ENCODE data around the gene TUBB2A.
"Not testable (repeated sequence)": the region's sequence is repeated elsewhere in the genome, so short reads cannot be mapped to it uniquely, and the experiment has no call there.

Gene TUBB2A

GRCh38 chr6:3157131-3157933, at the start of gene TUBB2A:
Gene TUBB2A (minus strand): TSS chr6:3157544. CDS start chr6:3157463, 81 bp downstream.
- DNase-seq: peak; percentile 35 to 83

- DNase-seq: no peak
These were observed 49.1 kb upstream of the TUBB2A start for GRCh38 chr6:3206339-3207015.

GRCh38 chr6:3205913-3206312, 48.6 kb upstream of the TUBB2A start:
- DNase-seq: no peak

DNA sequence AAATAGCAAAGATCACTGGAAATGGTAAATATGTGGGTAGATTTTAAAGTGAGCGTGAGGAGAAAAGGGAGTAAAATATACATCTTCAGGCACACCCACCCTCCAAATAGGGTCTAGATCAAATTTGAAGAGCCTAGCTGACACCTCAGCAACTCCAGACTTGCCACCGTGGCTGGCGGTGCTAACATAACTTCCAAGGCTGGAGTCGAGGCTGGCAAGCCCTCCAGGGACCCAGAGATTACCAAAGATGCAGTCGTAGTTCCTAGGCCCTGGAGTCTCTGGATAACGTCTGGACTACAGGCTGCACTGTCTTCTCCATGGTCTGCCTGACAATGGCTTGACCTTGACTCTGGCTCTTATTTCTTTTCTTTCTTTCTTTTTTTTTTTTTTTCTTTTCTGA, 47.6 kb upstream of the TUBB2A start:
- no peak for DNase-seq

GRCh38 chr6:3202999-3203696, 45.8 kb upstream of the TUBB2A start:
- no peak for DNase-seq

- no peak for DNase-seq
These were observed 44.0 kb upstream of the TUBB2A start for GRCh38 chr6:3201388-3201787.

- no peak for DNase-seq
These were observed 43.3 kb upstream of the TUBB2A start for GRCh38 chr6:3200682-3201081.

GRCh38 chr6:3199382-3199781, 42.0 kb upstream of the TUBB2A start:
- no peak for DNase-seq

GRCh38 chr6:3197734-3198133, 40.4 kb upstream of the TUBB2A start:
- DNase-seq: not testable (repeated sequence)

- DNase-seq: no peak
These were observed 39.4 kb upstream of the TUBB2A start for GRCh38 chr6:3196770-3197169.

DNA sequence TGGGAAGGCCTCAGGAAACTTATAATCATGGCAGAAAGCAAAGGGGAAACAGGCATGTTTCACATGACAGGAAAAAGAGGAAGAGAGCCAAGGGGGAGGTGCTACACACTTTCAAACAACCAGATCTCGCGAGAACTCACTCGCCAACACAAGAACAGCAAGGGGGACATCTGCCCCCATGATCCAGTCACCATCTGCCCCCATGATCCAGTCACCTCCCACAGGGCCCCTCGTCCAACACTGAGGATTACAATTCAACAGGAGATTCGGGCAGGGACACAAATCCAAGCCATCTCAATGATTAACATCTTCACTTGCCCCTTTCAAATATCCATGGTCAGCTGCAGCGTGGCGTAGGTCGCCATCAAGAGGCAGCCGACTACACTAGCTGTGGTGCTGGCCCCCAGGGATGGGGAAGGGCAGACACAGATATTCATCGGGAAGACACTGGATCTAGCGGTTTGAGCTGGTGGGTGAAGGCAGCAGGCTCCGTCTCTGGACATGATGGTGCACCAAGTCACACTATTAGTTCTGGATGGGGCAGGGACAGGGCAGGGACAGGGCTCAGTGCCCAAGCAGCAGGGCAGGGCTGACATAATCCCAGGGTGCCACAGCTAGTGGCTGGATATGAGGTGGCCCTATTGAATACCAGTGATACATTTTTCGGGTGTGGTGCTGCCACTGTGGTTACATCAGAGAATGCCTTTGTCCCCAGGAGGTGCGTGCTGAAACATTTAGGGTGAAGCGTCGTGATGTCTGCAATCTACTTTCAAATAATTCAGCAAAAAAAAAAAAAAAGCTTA, 38.6 kb upstream of the TUBB2A start:
- DNase-seq: no peak

- DNase-seq: no peak
These were observed 38.0 kb upstream of the TUBB2A start for GRCh38 chr6:3195420-3195694.

GRCh38 chr6:3194535-3195419, 37.4 kb upstream of the TUBB2A start:
- peak in 1 of 2 experiments; percentile 8 for DNase-seq

- no peak for DNase-seq
These were observed 35.9 kb upstream of the TUBB2A start for GRCh38 chr6:3193102-3193849.

GRCh38 chr6:3190779-3191178, 33.4 kb upstream of the TUBB2A start:
- DNase-seq: no peak

DNA sequence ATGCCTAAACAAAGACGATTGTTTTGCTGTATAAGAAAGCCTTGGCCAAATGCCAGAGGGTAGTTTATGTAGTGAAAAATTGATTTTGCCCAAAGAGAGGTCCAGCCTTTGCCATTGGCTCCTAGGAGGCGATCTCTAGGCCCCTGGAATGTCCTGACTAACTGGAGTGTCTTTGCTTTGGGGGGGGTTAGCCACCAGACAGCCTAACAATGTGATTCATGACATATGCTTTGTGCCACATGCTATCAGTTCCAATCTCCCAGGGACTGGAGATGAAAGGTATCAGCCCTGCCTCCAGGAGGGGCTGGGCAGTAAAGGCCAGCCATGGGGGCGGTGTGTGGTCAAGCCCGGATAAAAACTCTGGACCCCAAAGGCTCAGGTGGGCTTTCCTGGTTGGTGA, 32.7 kb upstream of the TUBB2A start:
- DNase-seq: no peak

GRCh38 chr6:3189192-3189591, 31.8 kb upstream of the TUBB2A start:
- not testable (repeated sequence) for DNase-seq

DNA sequence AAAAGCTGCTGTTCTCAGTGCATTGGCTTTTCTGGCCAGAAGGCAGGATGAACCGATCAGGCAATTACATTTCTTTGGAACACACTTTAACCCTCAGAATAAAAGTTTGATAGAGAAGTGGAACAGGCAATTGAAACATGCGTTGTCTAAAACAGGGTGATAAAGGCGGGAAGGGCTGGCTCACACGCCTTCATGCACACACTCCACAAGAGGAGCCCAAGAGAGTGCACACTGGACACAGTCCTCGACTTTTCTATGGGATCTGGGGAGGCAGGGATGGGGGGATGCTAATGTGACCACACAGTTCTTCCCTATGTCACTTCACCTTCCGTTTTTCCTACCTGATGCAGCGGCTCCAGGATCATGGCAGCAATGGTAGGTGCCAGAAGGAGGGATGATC, 30.9 kb upstream of the TUBB2A start:
- no peak for DNase-seq

- DNase-seq: no peak
These were observed 29.6 kb upstream of the TUBB2A start for GRCh38 chr6:3186974-3187382.

GRCh38 chr6:3183066-3183465, 25.7 kb upstream of the TUBB2A start:
- no peak for DNase-seq

GRCh38 chr6:3181105-3181504, 23.8 kb upstream of the TUBB2A start:
- no peak for DNase-seq

Data from NCI-H446 (cell line).